Osteoblast (primary cell): ENCODE measurements around the gene CBLIF. TPM values are rescaled to one million over a fixed set of nuclear protein-coding genes. Genes with fewer than 3 reads are reported as not detected.

Experiments
- DNase-seq: peaks from one replicate; pipeline ENCODE4 v3.0.0; 2011; ENCODE audit warnings: low spot score, mixed read lengths; ENCODE audit not compliant: insufficient read length; ENCODE audit errors: missing footprints
- H2AFZ ChIP-seq: 2 replicates; pipeline ENCODE4 v1.6.0; 2011; ENCODE audit warnings: mild to moderate bottlenecking, low read length
- H3K27ac ChIP-seq: 2 replicates; pipeline ENCODE4 v1.5.1; 2011; ENCODE audit warnings: mild to moderate bottlenecking, low read depth, low read length, moderate library complexity
- H3K27me3 ChIP-seq: 2 replicates; pipeline ENCODE4 v1.6.0; 2012; ENCODE audit warnings: mild to moderate bottlenecking, control low read depth, inconsistent platforms, low read length, moderate library complexity; ENCODE audit not compliant: insufficient read depth
- H3K36me3 ChIP-seq: 2 replicates; pipeline ENCODE4 v1.5.1; 2011; ENCODE audit warnings: mild to moderate bottlenecking, low read length, control low read depth, moderate library complexity; ENCODE audit not compliant: insufficient read depth
- H3K4me1 ChIP-seq: 2 replicates; pipeline ENCODE4 v1.5.1; 2011; ENCODE audit warnings: mild to moderate bottlenecking, low read length, control low read depth, moderate library complexity; ENCODE audit not compliant: insufficient read depth
- H3K4me2 ChIP-seq: 2 replicates; pipeline ENCODE4 v1.6.0; 2011; ENCODE audit warnings: mild to moderate bottlenecking, low read length; ENCODE audit not compliant: insufficient read depth
- H3K4me3 ChIP-seq: fragments of 200-600 bp; sonication (generic); 3 replicates; pipeline ENCODE4 v1.5.1; 2012; ENCODE audit warnings: mild to moderate bottlenecking, low read length, inconsistent platforms; ENCODE audit not compliant: insufficient read depth
- H3K79me2 ChIP-seq: 2 replicates; pipeline ENCODE4 v1.6.0; 2012; ENCODE audit warnings: mild to moderate bottlenecking, low read length, control low read depth, inconsistent platforms; ENCODE audit not compliant: insufficient read depth
- H3K9me3 ChIP-seq: 2 replicates; pipeline ENCODE4 v1.5.1; 2011; ENCODE audit warnings: low read depth, low read length, control low read depth
- H4K20me1 ChIP-seq: 2 replicates; pipeline ENCODE4 v1.6.0; 2012; ENCODE audit warnings: mild to moderate bottlenecking, low read length, control low read depth; ENCODE audit not compliant: insufficient read depth
- total RNA-seq: library from RNA; depleted of rRNA; stranded (reverse); fragments of >200 nt; gene quantifications from 2 replicates; pipeline ENCODE4 v1.2.3, GENCODE V29; 2012
- TF ChIP-seq, protein P1 (sequence below): IDR thresholded peaks from 2 replicates; pipeline ENCODE4 v1.5.1; 2011; ENCODE audit warnings: mild to moderate bottlenecking, low read depth, low read length, moderate library complexity; ENCODE audit errors: extremely low read depth

The CBLIF gene
- total RNA-seq, 1 donor, result not detected

DNA sequence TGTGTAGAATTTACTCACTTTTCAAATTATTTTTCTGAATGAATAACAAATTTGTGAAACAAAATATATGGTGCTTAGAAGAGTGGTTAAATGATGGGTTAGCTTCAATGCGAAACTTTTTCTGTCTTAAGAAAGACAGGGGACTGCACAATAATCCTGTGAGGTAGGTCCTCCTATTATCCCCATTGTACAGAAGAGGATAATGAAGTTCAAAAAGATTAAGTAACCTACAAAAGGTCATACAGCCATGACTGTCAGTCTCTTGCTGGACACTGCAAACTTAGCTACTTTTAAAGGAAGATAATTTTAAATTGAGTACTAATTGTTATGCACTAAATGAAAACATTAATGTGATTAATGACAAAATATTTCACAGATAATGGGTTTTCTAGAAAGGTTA is 38.3 kb upstream of the CBLIF start:
- H3K9me3 ChIP-seq, result no peaks in the 10 kb centered on the region
- H3K27me3 ChIP-seq, result no peaks in the 10 kb centered on the region
- H2AFZ ChIP-seq, result no peak overlapping the region
- TF ChIP-seq, protein P1, sequence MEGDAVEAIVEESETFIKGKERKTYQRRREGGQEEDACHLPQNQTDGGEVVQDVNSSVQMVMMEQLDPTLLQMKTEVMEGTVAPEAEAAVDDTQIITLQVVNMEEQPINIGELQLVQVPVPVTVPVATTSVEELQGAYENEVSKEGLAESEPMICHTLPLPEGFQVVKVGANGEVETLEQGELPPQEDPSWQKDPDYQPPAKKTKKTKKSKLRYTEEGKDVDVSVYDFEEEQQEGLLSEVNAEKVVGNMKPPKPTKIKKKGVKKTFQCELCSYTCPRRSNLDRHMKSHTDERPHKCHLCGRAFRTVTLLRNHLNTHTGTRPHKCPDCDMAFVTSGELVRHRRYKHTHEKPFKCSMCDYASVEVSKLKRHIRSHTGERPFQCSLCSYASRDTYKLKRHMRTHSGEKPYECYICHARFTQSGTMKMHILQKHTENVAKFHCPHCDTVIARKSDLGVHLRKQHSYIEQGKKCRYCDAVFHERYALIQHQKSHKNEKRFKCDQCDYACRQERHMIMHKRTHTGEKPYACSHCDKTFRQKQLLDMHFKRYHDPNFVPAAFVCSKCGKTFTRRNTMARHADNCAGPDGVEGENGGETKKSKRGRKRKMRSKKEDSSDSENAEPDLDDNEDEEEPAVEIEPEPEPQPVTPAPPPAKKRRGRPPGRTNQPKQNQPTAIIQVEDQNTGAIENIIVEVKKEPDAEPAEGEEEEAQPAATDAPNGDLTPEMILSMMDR, result no peak
- no peaks in the 10 kb centered on the region for H4K20me1 ChIP-seq
- no peak overlapping the region for H3K27ac ChIP-seq
- H3K36me3 ChIP-seq, result no peaks in the 10 kb centered on the region
- H3K4me1 ChIP-seq, result no peaks in the 10 kb centered on the region
- no peak for DNase-seq
- no peak overlapping the region for H3K4me3 ChIP-seq
- H3K79me2 ChIP-seq, result no peaks in the 10 kb centered on the region
- H3K4me2 ChIP-seq, result no peak overlapping the region

DNA sequence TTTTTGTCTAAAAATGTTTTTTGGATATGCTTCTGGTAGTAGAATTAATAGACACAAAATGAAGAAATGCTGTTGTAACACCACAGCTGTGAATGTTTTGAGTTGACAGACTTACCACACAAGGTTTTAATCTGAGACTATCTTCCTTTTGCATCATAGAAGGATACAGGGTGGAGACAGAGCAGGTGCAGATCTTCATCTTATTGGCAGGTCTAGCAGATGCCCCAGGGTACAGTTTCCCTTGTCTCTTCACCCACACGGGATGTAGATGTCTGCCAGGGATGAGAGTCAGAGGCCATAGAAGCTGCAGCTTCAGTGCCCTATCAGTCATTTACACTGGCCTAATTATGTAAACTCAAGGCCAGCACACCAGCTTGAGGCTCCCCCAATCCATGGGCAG is 34.3 kb upstream of the CBLIF start:
- no peak overlapping the region for H3K4me3 ChIP-seq
- H3K27me3 ChIP-seq, result no peaks in the 10 kb centered on the region
- H3K4me1 ChIP-seq, result no peaks in the 10 kb centered on the region
- no peak for DNase-seq
- no peaks in the 10 kb centered on the region for H4K20me1 ChIP-seq
- no peak overlapping the region for H3K27ac ChIP-seq
- H2AFZ ChIP-seq, result no peak overlapping the region
- H3K36me3 ChIP-seq, result no peaks in the 10 kb centered on the region
- no peaks in the 10 kb centered on the region for H3K9me3 ChIP-seq
- TF ChIP-seq, protein P1, result no peak
- H3K79me2 ChIP-seq, result no peaks in the 10 kb centered on the region
- no peak overlapping the region for H3K4me2 ChIP-seq

DNA sequence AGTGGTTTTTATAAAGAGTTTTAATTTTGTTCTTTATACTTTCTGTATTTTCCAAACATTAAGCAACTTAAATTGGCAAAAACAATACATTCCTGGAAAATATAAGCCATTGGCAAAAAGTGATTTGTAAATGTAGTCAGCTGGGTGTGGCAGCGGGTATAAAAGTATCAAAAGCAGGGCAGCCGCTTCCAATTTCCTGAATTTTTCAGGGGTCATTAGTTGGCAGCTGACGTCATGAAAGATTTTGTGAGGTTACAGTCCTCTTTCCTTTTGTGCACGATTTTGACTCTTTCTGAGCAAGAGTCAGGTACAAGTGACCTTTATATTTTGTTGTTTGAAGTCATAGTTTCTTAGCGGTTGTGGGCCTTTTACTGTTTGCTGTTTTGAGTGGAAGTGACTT is 33.3 kb upstream of the CBLIF start, which contains the start of gene OOSP3:
OOSP3 (plus strand) TSS at position 208 of the 400 bp plus-strand sequence; CDS start at position 235, 27 bp downstream.
- Histone ChIP-seq H3K4me3 (no peak within 1 kb of the TSS), H3K4me1 (no peaks in the 10 kb centered on the region), H3K27ac (no peak within 1 kb of the TSS), H4K20me1 (no peaks in the 10 kb centered on the region), H3K36me3 (no peaks in the 10 kb centered on the region), H3K79me2 (no peaks in the 10 kb centered on the region), H3K4me2 (no peak within 1 kb of the TSS), H3K9me3 (no peaks in the 10 kb centered on the region), H3K27me3 (no peaks in the 10 kb centered on the region), H2AFZ (no peak within 1 kb of the TSS)
- no peak for DNase-seq
- TF ChIP-seq, protein P1, result no peak

DNA sequence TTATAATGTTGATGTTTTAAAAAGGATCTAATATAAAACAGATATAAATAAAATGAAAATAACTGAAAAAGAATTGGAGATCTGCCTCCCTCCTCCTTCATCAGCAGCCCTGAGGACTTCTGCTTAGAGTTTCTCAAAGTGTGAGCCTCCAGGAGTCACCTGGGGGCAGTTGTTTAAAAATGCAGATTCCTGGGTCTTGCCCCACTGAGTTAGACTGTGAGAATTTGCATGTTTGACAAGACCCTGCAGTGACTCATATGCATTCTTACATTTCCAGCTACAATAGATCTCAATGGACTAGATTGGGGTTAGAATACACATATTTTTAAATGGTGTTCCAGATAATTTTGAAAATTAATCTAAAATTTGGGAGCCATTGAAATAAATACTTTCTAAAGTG is 32.5 kb upstream of the CBLIF start:
- H2AFZ ChIP-seq, result no peak overlapping the region
- no peak overlapping the region for H3K27ac ChIP-seq

More for the DNA sequence above, 32.5 kb upstream of the CBLIF start:
- DNase-seq, result no peak
- Histone ChIP-seq H3K79me2 (no peaks in the 10 kb centered on the region), H3K4me1 (no peaks in the 10 kb centered on the region), H3K9me3 (no peaks in the 10 kb centered on the region), H3K27me3 (no peaks in the 10 kb centered on the region), H3K36me3 (no peaks in the 10 kb centered on the region), H4K20me1 (no peaks in the 10 kb centered on the region), H3K4me2 (no peak overlapping the region), H3K4me3 (no peak overlapping the region)
- TF ChIP-seq, protein P1, result no peak
